ENCODE data around the gene CEP89. TPM values are rescaled to one million over a fixed set of nuclear protein-coding genes. Genes with fewer than 3 reads are reported as not detected.

Gene CEP89
- total RNA-seq, 2 experiments from 2014 or later, result 21.0 to 27.2 TPM

- Mint-ChIP-seq H3K27me3 (no peaks in the 10 kb centered on the region), H3K27ac (no peak overlapping the region), H3K4me1 (no peaks in the 10 kb centered on the region), H3K9me3 (peaks cover 6% of the 10 kb centered on the region), H3K4me3 (no peak overlapping the region), H3K36me3 (peaks cover 44% of the 10 kb centered on the region)
- POLR2A ChIA-PET, result interaction anchor here (0.7 kb wide), 1 partner anchor 604 kb away, joined by 3 read pairs; no protein-coding TSS in a partner anchor
- no peak for ATAC-seq (ENCODE audit: low read depth)
- no peak for DNase-seq
Observed at GRCh38 chr19:32930567-32930966, 41.2 kb downstream of the CEP89 start.

GRCh38 chr19:32928806-32929205, 43.0 kb downstream of the CEP89 start:
- Mint-ChIP-seq H3K27me3 (no peaks in the 10 kb centered on the region), H3K9me3 (peaks cover 6% of the 10 kb centered on the region), H3K27ac (no peak overlapping the region), H3K4me3 (no peak overlapping the region), H3K4me1 (no peaks in the 10 kb centered on the region), H3K36me3 (peaks cover 43% of the 10 kb centered on the region)
- ATAC-seq (ENCODE audit: low read depth), result no peak
- POLR2A ChIA-PET, result interaction anchor here (0.6 kb wide), 1 partner anchor 215 kb away, joined by 3 read pairs; no protein-coding TSS in a partner anchor
- no peak for DNase-seq

- Mint-ChIP-seq H3K4me3 (no peak overlapping the region), H3K27ac (no peak overlapping the region), H3K4me1 (no peaks in the 10 kb centered on the region), H3K36me3 (peaks cover 20% of the 10 kb centered on the region), H3K27me3 (no peaks in the 10 kb centered on the region), H3K9me3 (peaks cover 6% of the 10 kb centered on the region)
- DNase-seq (no peak), ATAC-seq (ENCODE audit: low read depth) (no peak)
- POLR2A ChIA-PET, result no interaction called here
Observed at GRCh38 chr19:32924200-32924599, 47.6 kb downstream of the CEP89 start.

- Mint-ChIP-seq H3K36me3 (peaks cover 3% of the 10 kb centered on the region), H3K4me1 (peaks cover 4% of the 10 kb centered on the region)
- ATAC-seq (ENCODE audit: low read depth), result no peak
Observed at GRCh38 chr19:32921624-32922023, 50.1 kb downstream of the CEP89 start.

GRCh38 chr19:32919365-32919764, 52.4 kb downstream of the CEP89 start:
- ATAC-seq (ENCODE audit: low read depth), result no peak
- Mint-ChIP-seq H3K4me1 (peaks cover 4% of the 10 kb centered on the region), H3K27ac (no peak overlapping the region), H3K9me3 (no peaks in the 10 kb centered on the region), H3K4me3 (no peak overlapping the region), H3K36me3 (no peaks in the 10 kb centered on the region), H3K27me3 (no peaks in the 10 kb centered on the region)
- POLR2A ChIA-PET, result no interaction called here
- no peak for DNase-seq

More at GRCh38 chr19:32921624-32922023, 50.1 kb downstream of the CEP89 start:
- no peaks in the 10 kb centered on the region for H3K9me3 Mint-ChIP-seq
- H3K27me3 Mint-ChIP-seq, result no peaks in the 10 kb centered on the region
- POLR2A ChIA-PET, result no interaction called here
- no peak overlapping the region for H3K4me3 Mint-ChIP-seq
- H3K27ac Mint-ChIP-seq, result no peak overlapping the region
- no peak for DNase-seq

- ATAC-seq (ENCODE audit: low read depth) (no peak), DNase-seq (no peak)
- no peak overlapping the region for H3K27ac Mint-ChIP-seq
- H3K4me1 Mint-ChIP-seq, result peaks cover 4% of the 10 kb centered on the region
- H3K4me3 Mint-ChIP-seq, result no peak overlapping the region
- H3K27me3 Mint-ChIP-seq, result no peaks in the 10 kb centered on the region
- H3K9me3 Mint-ChIP-seq, result no peaks in the 10 kb centered on the region
- POLR2A ChIA-PET, result no interaction called here
- H3K36me3 Mint-ChIP-seq, result no peaks in the 10 kb centered on the region
Observed at GRCh38 chr19:32917616-32917996, 54.2 kb downstream of the CEP89 start.

- POLR2A ChIA-PET, result interaction anchor here (0.6 kb wide), 1 partner anchor 12 kb away, joined by 3 read pairs; no protein-coding TSS in a partner anchor
- Mint-ChIP-seq H3K27me3 (no peaks in the 10 kb centered on the region), H3K4me1 (peaks cover 4% of the 10 kb centered on the region), H3K27ac (no peak overlapping the region), H3K9me3 (no peaks in the 10 kb centered on the region), H3K36me3 (peaks cover 1% of the 10 kb centered on the region), H3K4me3 (no peak overlapping the region)
- no peak for ATAC-seq (ENCODE audit: low read depth)
- DNase-seq, result no peak
Observed at GRCh38 chr19:32916969-32917615, 54.7 kb downstream of the CEP89 start.

GRCh38 chr19:32914879-32915660, 56.7 kb downstream of the CEP89 start:
- ATAC-seq (ENCODE audit: low read depth), result no peak

GRCh38 chr19:32911467-32911866, 60.3 kb downstream of the CEP89 start:
- H3K4me1 Mint-ChIP-seq, result no peaks in the 10 kb centered on the region
- POLR2A ChIA-PET, result no interaction called here
- no peak overlapping the region for H3K27ac Mint-ChIP-seq
- no peak overlapping the region for H3K4me3 Mint-ChIP-seq
- H3K27me3 Mint-ChIP-seq, result no peaks in the 10 kb centered on the region
- ATAC-seq (ENCODE audit: low read depth), result no peak
- no peak for DNase-seq
- H3K9me3 Mint-ChIP-seq, result no peaks in the 10 kb centered on the region
- H3K36me3 Mint-ChIP-seq, result peaks cover 17% of the 10 kb centered on the region

More at GRCh38 chr19:32914879-32915660, 56.7 kb downstream of the CEP89 start:
- Mint-ChIP-seq H3K4me3 (no peak overlapping the region), H3K27me3 (no peaks in the 10 kb centered on the region), H3K36me3 (peaks cover 2% of the 10 kb centered on the region), H3K4me1 (peaks cover 4% of the 10 kb centered on the region), H3K27ac (no peak overlapping the region), H3K9me3 (no peaks in the 10 kb centered on the region)
- POLR2A ChIA-PET, result no interaction called here
- DNase-seq, result no peak

- POLR2A ChIA-PET, result no interaction called here
- Mint-ChIP-seq H3K36me3 (peaks cover 22% of the 10 kb centered on the region), H3K4me3 (no peak overlapping the region), H3K27ac (no peak overlapping the region), H3K4me1 (no peaks in the 10 kb centered on the region), H3K27me3 (no peaks in the 10 kb centered on the region), H3K9me3 (no peaks in the 10 kb centered on the region)
- DNase-seq (no peak), ATAC-seq (ENCODE audit: low read depth) (no peak)
Observed at GRCh38 chr19:32910874-32911273, 60.9 kb downstream of the CEP89 start.

- ATAC-seq (ENCODE audit: low read depth) (no peak), DNase-seq (no peak)
- no peak overlapping the region for H3K4me3 Mint-ChIP-seq
- H3K4me1 Mint-ChIP-seq, result no peaks in the 10 kb centered on the region
- peaks cover 26% of the 10 kb centered on the region for H3K36me3 Mint-ChIP-seq
- no peaks in the 10 kb centered on the region for H3K27me3 Mint-ChIP-seq
- POLR2A ChIA-PET, result no interaction called here
- no peak overlapping the region for H3K27ac Mint-ChIP-seq
- H3K9me3 Mint-ChIP-seq, result no peaks in the 10 kb centered on the region
Observed at GRCh38 chr19:32910094-32910493, 61.7 kb downstream of the CEP89 start.

GRCh38 chr19:32909257-32909656, 62.5 kb downstream of the CEP89 start:
- H3K9me3 Mint-ChIP-seq, result peaks cover 1% of the 10 kb centered on the region
- ATAC-seq (ENCODE audit: low read depth) (no peak), DNase-seq (no peak)
- H3K4me3 Mint-ChIP-seq, result no peak overlapping the region
- peaks cover 28% of the 10 kb centered on the region for H3K36me3 Mint-ChIP-seq
- no peaks in the 10 kb centered on the region for H3K4me1 Mint-ChIP-seq
- no peak overlapping the region for H3K27ac Mint-ChIP-seq
- H3K27me3 Mint-ChIP-seq, result no peaks in the 10 kb centered on the region
- POLR2A ChIA-PET, result no interaction called here

- H3K4me1 Mint-ChIP-seq, result no peaks in the 10 kb centered on the region
- no peak for ATAC-seq (ENCODE audit: low read depth)
- peaks cover 1% of the 10 kb centered on the region for H3K9me3 Mint-ChIP-seq
- POLR2A ChIA-PET, result no interaction called here
- no peak for DNase-seq
- no peak overlapping the region for H3K4me3 Mint-ChIP-seq
- H3K36me3 Mint-ChIP-seq, result peaks cover 28% of the 10 kb centered on the region
- H3K27me3 Mint-ChIP-seq, result no peaks in the 10 kb centered on the region
- no peak overlapping the region for H3K27ac Mint-ChIP-seq
Observed at GRCh38 chr19:32908641-32909190, 63.0 kb downstream of the CEP89 start.

- H3K9me3 Mint-ChIP-seq, result peaks cover 5% of the 10 kb centered on the region
- H3K36me3 Mint-ChIP-seq, result peaks cover 27% of the 10 kb centered on the region
- H3K27me3 Mint-ChIP-seq, result no peaks in the 10 kb centered on the region
- no peak overlapping the region for H3K27ac Mint-ChIP-seq
- no peaks in the 10 kb centered on the region for H3K4me1 Mint-ChIP-seq
- POLR2A ChIA-PET, result no interaction called here
- no peak for ATAC-seq (ENCODE audit: low read depth)
- DNase-seq, result no peak
- no peak overlapping the region for H3K4me3 Mint-ChIP-seq
Observed at GRCh38 chr19:32902448-32902847, 69.3 kb downstream of the CEP89 start.

All from activated naive CD8-positive, alpha-beta T cell treated with anti-CD3 and anti-CD28 coated beads, Interleukin-2, amount 10 ng/mL, durations not matched to agents 7 days and 5 days (primary cell).